ENCODE results near the gene CAMTA1. TPM values are rescaled to one million over a fixed set of nuclear protein-coding genes. Genes with fewer than 3 reads are reported as not detected.
"Not testable (repeated sequence)": the region's sequence is repeated elsewhere in the genome, so short reads cannot be mapped to it uniquely, and the experiment has no call there.

CAMTA1 gene, protein sequence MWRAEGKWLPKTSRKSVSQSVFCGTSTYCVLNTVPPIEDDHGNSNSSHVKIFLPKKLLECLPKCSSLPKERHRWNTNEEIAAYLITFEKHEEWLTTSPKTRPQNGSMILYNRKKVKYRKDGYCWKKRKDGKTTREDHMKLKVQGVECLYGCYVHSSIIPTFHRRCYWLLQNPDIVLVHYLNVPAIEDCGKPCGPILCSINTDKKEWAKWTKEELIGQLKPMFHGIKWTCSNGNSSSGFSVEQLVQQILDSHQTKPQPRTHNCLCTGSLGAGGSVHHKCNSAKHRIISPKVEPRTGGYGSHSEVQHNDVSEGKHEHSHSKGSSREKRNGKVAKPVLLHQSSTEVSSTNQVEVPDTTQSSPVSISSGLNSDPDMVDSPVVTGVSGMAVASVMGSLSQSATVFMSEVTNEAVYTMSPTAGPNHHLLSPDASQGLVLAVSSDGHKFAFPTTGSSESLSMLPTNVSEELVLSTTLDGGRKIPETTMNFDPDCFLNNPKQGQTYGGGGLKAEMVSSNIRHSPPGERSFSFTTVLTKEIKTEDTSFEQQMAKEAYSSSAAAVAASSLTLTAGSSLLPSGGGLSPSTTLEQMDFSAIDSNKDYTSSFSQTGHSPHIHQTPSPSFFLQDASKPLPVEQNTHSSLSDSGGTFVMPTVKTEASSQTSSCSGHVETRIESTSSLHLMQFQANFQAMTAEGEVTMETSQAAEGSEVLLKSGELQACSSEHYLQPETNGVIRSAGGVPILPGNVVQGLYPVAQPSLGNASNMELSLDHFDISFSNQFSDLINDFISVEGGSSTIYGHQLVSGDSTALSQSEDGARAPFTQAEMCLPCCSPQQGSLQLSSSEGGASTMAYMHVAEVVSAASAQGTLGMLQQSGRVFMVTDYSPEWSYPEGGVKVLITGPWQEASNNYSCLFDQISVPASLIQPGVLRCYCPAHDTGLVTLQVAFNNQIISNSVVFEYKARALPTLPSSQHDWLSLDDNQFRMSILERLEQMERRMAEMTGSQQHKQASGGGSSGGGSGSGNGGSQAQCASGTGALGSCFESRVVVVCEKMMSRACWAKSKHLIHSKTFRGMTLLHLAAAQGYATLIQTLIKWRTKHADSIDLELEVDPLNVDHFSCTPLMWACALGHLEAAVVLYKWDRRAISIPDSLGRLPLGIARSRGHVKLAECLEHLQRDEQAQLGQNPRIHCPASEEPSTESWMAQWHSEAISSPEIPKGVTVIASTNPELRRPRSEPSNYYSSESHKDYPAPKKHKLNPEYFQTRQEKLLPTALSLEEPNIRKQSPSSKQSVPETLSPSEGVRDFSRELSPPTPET (N-terminal part only)
- total RNA-seq: 71.6 TPM

DNA sequence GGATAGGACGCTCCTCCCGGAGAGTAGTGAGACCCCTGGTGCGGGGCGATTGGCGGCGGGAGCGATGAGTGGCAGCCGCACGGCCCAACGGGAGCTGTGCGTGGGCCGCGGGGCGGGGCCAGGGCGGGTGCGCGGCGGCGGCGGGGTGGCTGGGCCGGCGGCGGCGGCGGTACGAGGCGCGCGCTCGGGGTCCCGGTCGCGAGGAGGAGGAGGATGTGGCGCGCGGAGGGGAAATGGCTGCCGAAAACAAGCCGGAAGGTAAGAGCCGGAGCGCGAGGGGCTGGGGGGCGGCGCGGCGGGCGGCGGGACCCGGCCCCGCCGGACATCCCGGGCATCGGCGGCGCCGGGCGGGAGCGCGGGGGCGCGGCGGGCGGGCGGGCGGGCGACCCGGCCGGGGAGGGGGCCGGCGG, at the start of gene CAMTA1:
TSS of gene CAMTA1 (plus strand) at position 137 of the 410 bp plus-strand sequence. CDS start at position 214, 77 bp downstream.
- H3K4me3 ChIP-seq (ENCODE audit: low read length): peak within 1 kb of the TSS; percentile 83
- peaks cover 25% of the 10 kb centered on the region for H3K4me1 ChIP-seq (ENCODE audit: insufficient read depth, low read length)
- H3K27me3 ChIP-seq (ENCODE audit: insufficient read depth, low read length): no peaks in the 10 kb centered on the region
- no peaks in the 10 kb centered on the region for H3K9me3 ChIP-seq (ENCODE audit: low read depth, low read length)

DNA sequence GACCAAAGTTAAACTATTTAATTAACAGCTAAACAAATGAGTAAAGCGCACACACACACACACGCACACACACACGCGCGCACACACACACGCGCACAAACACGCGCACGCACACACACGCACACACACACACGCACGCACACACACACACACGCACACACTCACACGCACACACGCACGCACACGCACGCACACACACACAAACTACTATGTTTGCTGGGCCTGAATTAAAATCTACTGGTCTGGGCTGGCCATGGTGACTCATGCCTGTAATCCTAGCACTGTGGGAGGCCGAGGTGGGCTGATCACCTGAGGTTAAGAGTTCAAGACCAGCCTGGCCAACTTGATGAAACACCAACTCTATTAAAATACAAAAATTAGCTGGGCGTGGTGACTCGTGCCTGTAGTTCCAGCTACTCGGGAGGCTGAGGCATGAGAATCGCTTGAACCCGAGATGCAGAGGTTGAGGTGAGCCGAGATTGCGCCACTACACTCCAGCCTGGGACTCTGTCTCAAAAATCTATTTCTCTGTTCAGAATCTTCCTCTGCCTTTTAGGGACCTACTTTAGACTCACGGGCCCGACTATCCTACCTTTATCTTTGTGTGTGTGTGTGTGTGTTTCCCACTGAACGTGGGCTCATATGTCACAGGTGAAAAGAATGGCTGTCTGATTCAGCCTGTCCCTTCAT, 46.1 kb upstream of the CAMTA1 start:
- H3K4me3 ChIP-seq (ENCODE audit: low read length): no peak overlapping the region
- peaks cover 16% of the 10 kb centered on the region for H3K4me1 ChIP-seq (ENCODE audit: insufficient read depth, low read length)
- H3K27me3 ChIP-seq (ENCODE audit: insufficient read depth, low read length): no peaks in the 10 kb centered on the region
- H3K9me3 ChIP-seq (ENCODE audit: low read depth, low read length): no peaks in the 10 kb centered on the region

DNA sequence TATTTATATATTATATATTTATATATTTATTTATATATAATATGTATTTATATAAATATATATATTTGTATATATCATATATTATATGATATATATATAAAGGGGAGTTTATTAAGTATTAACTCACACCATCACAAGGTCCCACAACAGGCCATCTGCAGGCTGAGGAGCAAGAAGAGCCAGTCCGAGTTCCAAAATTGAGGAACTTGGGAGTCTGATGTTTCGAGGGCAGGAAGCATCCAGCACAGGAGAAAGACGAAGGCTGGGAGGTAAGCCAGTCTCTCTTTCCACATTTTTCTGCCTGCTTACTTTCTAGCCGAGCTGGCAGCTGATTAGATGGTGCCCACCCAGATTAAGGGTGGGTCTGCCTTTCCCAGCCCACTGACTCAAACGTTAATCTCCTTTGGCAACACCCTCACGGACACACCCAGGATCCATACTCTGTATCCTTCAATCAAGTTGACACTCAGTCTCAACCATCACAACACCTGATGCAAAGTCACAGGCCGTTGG, 42.5 kb upstream of the CAMTA1 start:
- H3K9me3 ChIP-seq (ENCODE audit: low read depth, low read length); H3K27me3 ChIP-seq (ENCODE audit: insufficient read depth, low read length); H3K4me3 ChIP-seq (ENCODE audit: low read length): not testable (repeated sequence)
- H3K4me1 ChIP-seq (ENCODE audit: insufficient read depth, low read length): peaks cover 38% of the 10 kb centered on the region

DNA sequence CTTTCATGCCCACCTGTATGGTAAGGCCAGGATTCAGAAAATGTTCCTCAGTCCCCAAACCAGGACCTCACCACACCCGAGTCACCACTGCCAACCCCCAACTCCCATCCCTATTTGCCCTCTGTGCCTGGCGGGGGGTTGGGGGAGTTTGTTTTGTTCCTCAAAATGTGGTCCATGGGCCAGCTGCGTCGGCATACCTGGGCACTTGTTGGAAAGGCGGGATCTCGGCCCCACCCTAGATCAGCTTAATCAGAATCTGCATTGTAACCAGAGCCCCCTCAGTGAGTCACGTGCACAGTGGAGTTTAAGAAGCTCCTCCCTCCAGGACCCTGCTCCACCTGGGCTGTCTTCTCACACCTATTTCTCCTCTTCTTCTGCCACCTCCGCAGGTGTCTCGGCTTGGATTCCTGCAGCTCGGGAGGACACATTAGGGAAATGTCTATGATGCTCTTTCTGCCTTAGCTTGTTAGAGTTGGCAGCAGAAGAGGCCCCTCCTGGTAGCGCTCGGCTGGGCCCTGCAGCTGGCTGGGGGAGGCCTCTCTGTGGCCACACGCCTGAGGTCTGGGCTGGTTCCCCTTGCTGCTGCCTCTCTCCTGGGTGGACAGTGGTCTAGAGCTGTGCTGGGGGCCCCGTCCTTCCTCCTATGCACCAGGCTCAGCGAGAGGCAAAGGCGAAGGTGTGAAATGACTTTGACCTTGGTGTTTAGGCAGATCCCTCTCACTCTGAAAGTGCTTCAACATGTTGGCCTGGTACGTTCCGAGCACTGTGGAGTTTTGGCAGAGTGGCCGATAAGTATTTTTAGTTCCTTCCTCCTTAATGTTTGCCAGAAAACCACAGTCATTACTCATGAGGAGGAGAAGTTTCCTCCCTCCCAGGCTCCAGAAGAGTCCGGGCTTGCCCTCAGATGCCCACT, 41.8 kb upstream of the CAMTA1 start:
- no peak overlapping the region for H3K4me3 ChIP-seq (ENCODE audit: low read length)
- H3K9me3 ChIP-seq (ENCODE audit: low read depth, low read length): no peaks in the 10 kb centered on the region
- H3K27me3 ChIP-seq (ENCODE audit: insufficient read depth, low read length): no peaks in the 10 kb centered on the region
- H3K4me1 ChIP-seq (ENCODE audit: insufficient read depth, low read length): peaks cover 44% of the 10 kb centered on the region

DNA sequence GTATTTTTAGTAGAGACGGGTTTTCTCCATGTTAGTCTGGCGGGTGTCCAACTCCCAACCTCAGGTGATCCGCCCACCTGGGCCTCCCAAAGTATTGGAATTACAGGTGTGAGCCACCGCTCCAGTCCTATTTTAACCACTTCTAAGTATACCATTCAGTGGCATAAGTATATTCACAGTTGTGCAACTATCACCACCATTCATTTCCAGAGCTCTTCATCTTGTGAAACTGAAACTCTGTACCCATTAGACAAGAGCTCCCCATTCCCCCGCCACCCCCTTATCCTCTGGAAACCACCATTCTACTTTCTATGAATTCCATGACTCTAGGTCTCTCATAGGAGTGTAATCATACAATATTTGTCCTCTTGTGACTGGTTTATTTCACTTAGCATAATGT, 40.2 kb upstream of the CAMTA1 start:
- no peak overlapping the region for H3K4me3 ChIP-seq (ENCODE audit: low read length)

DNA sequence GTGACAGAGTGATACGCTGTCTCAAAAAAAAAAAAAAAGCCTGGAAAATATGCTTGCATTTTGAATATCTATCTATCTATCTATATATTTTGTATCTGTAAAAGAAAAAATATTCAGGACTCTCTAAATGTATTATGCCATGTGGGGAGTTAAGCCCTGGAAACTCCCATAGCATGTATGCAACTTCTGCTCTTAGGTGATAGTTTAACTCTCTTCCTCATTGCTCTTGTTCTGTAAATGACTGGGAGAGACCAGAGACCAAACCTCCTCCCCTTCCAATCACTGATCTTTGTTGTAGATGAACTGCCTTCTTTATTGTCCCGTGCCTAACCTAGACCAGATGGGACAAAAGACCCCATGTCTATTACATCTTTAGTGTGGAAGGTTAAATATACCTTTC, 37.6 kb upstream of the CAMTA1 start:
- no peaks in the 10 kb centered on the region for H3K9me3 ChIP-seq (ENCODE audit: low read depth, low read length)
- peaks cover 81% of the 10 kb centered on the region for H3K4me1 ChIP-seq (ENCODE audit: insufficient read depth, low read length)
- H3K4me3 ChIP-seq (ENCODE audit: low read length): no peak overlapping the region
- H3K27me3 ChIP-seq (ENCODE audit: insufficient read depth, low read length): no peaks in the 10 kb centered on the region

More for the DNA sequence above, 40.2 kb upstream of the CAMTA1 start:
- Histone ChIP-seq H3K4me1 (ENCODE audit: insufficient read depth, low read length) (peaks cover 60% of the 10 kb centered on the region), H3K9me3 (ENCODE audit: low read depth, low read length) (no peaks in the 10 kb centered on the region), H3K27me3 (ENCODE audit: insufficient read depth, low read length) (no peaks in the 10 kb centered on the region)

DNA sequence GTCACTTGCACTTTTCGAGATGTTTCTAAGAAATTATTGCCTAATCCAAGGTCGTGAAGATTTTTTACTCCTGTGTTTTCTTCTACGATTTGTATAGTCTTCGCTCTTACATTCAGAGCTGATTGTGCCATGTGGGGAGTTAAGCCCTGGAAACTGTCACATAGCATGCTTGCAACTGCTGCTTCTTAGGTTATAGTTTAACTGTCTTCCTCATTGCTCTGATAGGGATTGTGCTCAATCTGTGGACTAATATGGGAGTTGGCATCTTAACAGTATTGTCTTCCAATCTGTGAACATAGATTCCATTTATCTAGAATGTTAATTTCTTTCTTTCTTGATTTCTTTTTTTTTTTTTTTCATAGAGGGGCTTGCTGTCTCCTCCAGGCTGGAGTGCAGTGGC, 34.8 kb upstream of the CAMTA1 start:
- no peak overlapping the region for H3K4me3 ChIP-seq (ENCODE audit: low read length)
- H3K4me1 ChIP-seq (ENCODE audit: insufficient read depth, low read length): peaks cover 70% of the 10 kb centered on the region
- no peaks in the 10 kb centered on the region for H3K9me3 ChIP-seq (ENCODE audit: low read depth, low read length)
- no peaks in the 10 kb centered on the region for H3K27me3 ChIP-seq (ENCODE audit: insufficient read depth, low read length)

DNA sequence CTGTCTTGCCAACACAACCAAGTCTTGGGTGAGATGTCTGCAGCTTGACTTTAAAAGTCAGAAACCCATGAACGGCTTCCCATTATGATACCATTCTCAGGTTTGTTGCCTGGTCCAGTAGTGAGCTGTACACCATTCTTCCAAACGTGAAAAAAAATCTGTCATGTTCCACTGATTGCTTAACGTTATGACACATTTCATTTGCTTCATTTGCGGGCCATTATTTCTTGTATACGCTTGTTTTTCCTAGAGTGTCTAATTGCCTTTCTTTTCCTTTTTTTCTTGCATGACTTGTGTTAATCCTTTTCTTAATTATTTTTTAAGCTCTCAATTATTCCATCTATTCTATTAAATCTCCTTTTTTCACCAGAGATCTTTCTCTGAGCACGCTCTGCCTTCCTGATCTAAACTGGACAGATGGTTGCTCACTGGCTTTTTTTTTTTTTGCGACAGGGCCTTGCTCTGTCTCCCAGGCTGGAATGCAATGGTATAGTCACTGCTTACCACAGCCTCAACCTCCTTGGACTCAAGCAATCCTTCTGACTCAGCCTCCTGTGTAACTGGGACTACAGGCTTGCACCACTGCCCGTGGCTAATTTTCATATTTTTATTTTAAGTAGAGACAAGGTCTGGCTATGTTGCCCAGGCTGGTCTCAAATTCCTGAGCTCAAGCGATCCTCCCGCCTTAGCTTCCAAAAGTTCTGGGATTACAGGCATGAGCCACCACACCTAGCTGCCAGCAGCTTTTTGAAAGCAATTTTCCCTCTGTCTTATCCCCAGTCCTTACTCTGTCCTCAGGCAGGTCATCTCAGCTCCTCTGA, 31.7 kb upstream of the CAMTA1 start:
- Histone ChIP-seq H3K9me3 (ENCODE audit: low read depth, low read length) (no peaks in the 10 kb centered on the region), H3K27me3 (ENCODE audit: insufficient read depth, low read length) (no peaks in the 10 kb centered on the region), H3K4me1 (ENCODE audit: insufficient read depth, low read length) (peaks cover 61% of the 10 kb centered on the region), H3K4me3 (ENCODE audit: low read length) (no peak overlapping the region)

DNA sequence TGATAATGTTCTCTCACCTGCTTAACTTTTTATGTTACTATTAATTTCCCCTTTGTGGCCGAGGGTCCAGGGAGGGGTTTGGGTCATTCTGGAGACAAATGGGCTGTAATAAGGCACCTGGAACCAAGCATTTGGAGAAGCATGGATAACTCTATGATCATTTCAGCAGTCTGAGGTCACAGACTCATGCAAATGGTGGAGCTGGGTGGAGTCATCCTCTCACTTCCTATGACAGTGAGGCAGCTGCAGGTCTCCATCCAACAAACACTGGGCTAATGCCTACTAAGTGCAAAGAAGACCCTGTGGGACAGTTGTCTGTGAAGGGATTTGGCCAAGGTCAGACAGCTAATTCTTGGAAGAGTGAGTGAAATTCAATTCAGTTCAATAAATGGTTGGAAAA, 28.8 kb upstream of the CAMTA1 start:
- H3K4me1 ChIP-seq (ENCODE audit: insufficient read depth, low read length): peaks cover 35% of the 10 kb centered on the region
- no peaks in the 10 kb centered on the region for H3K27me3 ChIP-seq (ENCODE audit: insufficient read depth, low read length)
- no peak overlapping the region for H3K4me3 ChIP-seq (ENCODE audit: low read length)
- no peaks in the 10 kb centered on the region for H3K9me3 ChIP-seq (ENCODE audit: low read depth, low read length)

DNA sequence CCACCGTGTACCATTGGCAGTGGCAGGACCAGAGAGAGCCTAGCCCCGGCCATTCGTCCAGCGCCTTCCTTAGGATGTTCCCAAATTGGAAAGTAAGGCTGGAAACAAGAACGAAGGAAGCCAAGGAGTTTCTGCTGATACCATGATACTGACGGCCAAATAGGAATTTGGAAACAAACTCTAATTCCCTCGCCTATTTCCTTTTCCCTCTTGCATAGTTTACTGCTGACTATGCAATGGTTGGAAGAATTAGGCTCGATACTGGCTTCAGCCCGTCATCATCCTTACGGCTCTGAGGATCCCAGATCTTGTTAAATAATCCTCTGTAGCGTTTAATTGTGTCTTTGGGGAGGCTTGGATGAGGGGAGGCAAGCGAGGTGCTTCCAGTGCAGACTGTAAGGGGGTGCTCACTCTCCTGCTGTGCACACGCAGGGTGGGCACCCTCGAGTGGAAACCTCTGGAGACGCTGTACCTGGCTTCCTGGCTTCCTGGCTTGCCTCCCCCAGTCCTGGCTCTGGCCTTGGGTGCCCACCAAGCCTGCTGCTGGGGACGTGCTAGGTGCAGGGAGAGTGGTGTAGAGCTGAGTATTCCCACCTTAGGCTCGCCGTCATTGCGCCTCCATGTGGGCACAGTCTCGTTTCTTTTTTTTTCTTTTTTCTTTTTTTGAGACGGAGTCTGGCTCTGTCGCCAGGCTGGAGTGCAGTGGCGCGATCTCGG, 27.4 kb upstream of the CAMTA1 start:
- H3K9me3 ChIP-seq (ENCODE audit: low read depth, low read length): no peaks in the 10 kb centered on the region
- no peaks in the 10 kb centered on the region for H3K27me3 ChIP-seq (ENCODE audit: insufficient read depth, low read length)
- H3K4me3 ChIP-seq (ENCODE audit: low read length): no peak overlapping the region
- H3K4me1 ChIP-seq (ENCODE audit: insufficient read depth, low read length): peaks cover 22% of the 10 kb centered on the region

DNA sequence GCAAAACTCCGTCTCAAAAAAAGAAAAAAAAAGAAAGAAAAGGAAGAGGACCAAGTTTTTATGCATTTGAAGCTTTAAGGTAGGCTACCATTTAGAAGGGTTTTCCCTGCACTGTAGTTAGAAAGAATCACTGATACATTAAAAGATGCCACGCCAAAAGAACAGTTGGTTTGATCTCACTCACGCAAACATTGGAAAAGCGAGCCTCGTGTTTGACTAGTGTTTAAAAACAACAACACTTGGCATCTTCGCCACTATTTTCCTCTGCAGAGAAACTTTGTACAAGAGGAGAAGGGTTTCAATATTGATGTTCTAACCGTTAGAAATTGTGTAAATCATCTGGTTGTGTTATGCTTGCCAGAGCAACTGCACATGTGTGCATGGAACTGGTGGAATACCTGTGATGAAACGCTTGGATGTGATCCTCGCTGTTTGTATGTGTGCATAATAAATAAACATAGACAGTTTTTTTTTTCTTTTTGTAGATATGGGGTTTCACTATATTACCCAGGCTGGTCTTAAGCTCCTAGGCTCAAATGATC, 24.0 kb upstream of the CAMTA1 start:
- Histone ChIP-seq H3K27me3 (ENCODE audit: insufficient read depth, low read length) (no peaks in the 10 kb centered on the region), H3K4me1 (ENCODE audit: insufficient read depth, low read length) (peaks cover 7% of the 10 kb centered on the region), H3K4me3 (ENCODE audit: low read length) (no peak overlapping the region), H3K9me3 (ENCODE audit: low read depth, low read length) (no peaks in the 10 kb centered on the region)

DNA sequence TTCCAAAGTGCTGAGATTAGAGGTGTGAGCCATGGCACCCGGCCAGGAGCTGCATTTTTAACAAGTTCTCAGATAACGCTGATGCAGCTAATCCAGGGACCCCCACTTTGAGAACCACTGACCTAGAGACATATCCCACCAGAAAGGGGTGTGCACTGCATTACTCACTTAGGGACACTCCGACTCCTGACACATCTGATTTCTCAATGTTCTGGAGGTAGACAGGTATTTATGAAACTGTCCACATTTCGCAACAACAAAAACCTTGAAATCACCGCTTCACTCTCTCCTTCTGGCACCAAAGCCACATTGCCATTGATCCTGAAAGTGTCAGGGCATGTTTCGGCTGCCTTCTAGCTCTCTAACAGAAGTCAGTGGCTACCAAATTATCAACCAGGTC, 23.2 kb upstream of the CAMTA1 start:
- Histone ChIP-seq H3K27me3 (ENCODE audit: insufficient read depth, low read length) (no peaks in the 10 kb centered on the region), H3K4me1 (ENCODE audit: insufficient read depth, low read length) (no peaks in the 10 kb centered on the region), H3K9me3 (ENCODE audit: low read depth, low read length) (no peaks in the 10 kb centered on the region), H3K4me3 (ENCODE audit: low read length) (no peak overlapping the region)
